C4-2B (cell line): ENCODE results near the gene TTYH3.

Experiments
- ZFX ChIP-seq: fragments of 450-650 bp; IDR thresholded peaks from 2 replicates; pipeline ENCODE4 v1.6.1; 2017
- TF ChIP-seq, protein P1 (sequence below): fragments of 450-650 bp; conservative IDR thresholded peaks from 2 replicates; pipeline ENCODE4 v1.5.1; 2017; ENCODE audit warnings: mild to moderate bottlenecking

DNA sequence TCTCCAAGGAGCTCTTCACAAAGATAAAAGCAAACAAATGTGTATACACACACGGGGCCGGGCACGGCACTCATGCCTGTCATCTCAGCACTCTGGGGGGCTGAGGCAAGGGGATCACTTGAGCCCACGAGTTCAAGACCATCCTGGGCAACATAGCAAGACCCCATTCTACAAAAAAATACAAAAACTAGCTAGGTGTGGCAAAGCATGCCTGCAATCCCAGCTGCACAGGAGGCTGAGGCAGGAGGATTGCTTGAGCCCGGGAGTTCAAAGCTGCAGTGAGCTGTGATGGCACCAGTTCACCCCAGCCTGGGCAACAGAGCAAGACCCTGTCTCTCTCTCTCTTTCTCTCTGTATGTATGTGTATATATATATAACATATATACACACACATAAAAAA is 22.3 kb downstream of the TTYH3 start:
- TF ChIP-seq, protein P1, sequence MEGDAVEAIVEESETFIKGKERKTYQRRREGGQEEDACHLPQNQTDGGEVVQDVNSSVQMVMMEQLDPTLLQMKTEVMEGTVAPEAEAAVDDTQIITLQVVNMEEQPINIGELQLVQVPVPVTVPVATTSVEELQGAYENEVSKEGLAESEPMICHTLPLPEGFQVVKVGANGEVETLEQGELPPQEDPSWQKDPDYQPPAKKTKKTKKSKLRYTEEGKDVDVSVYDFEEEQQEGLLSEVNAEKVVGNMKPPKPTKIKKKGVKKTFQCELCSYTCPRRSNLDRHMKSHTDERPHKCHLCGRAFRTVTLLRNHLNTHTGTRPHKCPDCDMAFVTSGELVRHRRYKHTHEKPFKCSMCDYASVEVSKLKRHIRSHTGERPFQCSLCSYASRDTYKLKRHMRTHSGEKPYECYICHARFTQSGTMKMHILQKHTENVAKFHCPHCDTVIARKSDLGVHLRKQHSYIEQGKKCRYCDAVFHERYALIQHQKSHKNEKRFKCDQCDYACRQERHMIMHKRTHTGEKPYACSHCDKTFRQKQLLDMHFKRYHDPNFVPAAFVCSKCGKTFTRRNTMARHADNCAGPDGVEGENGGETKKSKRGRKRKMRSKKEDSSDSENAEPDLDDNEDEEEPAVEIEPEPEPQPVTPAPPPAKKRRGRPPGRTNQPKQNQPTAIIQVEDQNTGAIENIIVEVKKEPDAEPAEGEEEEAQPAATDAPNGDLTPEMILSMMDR = no peak
- no peak for TF ChIP-seq ZFX
